GM21381 (cell line): ENCODE results near the gene CALD1.

Experiments
- ATAC-seq: cut with Tn5 transposase; IDR thresholded peaks from one replicate; pipeline ENCODE4 v1.9.1; 2021; ENCODE audit warnings: mild to moderate bottlenecking, moderate library complexity; ENCODE audit not compliant: unreplicated experiment

CALD1 gene

GRCh38 chr7:134920026-134920753, 140.8 kb downstream of the CALD1 start:
- no peak for ATAC-seq

- ATAC-seq: no peak
Measured at GRCh38 chr7:134922720-134923704, 143.6 kb downstream of the CALD1 start.

DNA sequence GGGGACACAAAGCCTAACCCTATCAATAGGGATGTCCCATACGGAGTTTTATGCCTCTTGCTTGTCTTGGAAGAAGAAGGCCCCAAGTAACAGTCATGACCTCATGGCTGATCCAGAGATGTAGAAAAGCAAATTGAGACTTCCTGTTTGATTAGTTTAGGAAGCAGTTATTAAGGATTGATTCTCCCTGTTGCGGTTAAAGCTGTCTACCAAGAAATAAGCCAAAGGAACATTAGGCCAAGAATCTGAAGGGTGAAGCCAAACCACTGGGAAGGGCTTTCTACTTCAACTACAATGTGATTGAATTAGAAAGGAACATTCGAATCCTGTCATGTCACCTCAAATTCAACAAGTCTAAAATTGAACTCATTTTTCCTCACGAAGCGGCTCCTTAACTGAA, 146.3 kb downstream of the CALD1 start:
- no peak for ATAC-seq

DNA sequence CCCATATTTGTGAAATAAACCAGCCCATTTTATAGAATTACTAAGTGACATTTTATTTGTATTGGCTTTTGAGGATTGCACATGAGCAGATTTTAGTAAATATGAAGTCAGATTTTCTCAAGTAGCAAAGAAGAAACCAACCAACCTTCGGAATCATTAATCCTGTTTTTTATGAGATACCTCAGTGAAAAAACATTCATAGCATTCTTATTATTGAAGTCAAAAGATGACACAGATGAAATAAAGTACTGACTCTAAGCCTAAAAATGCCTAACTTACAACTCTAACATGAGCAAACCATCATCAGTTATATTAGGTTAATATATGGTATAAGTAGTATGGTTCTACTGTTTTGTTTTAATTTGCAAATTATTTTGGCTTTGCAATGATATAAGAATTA, 147.0 kb downstream of the CALD1 start:
- no peak for ATAC-seq

- no peak for ATAC-seq
Measured at GRCh38 chr7:134927076-134927475, 147.6 kb downstream of the CALD1 start.

DNA sequence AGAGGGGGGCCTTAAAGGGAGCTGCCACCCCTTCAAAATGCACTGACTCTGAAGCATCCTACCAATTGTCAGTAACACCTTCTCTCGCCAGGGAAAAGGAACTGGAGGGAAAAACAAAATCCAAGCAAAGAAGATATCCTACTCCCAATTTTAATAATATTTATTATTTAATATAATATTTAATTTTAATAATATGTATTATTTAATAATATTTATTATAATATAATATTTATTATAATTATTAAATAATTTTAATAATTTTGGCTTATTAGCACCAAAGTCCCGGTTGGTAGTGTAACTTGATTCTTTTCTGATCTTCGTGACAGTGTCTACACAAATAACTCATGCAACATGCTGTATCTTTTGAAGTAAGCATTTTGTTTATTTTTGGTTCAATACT, 148.3 kb downstream of the CALD1 start:
- no peak for ATAC-seq

- ATAC-seq: no peak
Measured at GRCh38 chr7:134928554-134928953, 149.1 kb downstream of the CALD1 start.

DNA sequence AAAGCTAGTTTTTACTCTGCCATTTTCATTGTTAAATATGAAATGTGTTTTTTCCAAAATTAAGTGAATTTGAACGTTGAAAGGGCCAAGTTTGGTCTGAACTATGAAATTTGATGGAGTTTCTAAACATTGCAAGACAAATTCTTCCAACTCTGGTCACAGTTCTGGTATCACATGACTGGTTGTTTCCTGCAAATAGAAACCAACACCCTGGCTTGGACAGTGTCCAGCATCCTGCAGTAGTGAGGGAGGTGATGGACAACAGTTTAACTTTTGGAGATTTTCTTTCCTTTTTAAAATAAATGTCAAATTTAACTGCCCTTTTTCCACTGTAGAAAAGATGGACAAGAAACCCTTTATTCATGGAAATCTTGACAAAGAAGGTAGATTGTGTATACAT, 152.1 kb downstream of the CALD1 start:
- ATAC-seq: no peak

DNA sequence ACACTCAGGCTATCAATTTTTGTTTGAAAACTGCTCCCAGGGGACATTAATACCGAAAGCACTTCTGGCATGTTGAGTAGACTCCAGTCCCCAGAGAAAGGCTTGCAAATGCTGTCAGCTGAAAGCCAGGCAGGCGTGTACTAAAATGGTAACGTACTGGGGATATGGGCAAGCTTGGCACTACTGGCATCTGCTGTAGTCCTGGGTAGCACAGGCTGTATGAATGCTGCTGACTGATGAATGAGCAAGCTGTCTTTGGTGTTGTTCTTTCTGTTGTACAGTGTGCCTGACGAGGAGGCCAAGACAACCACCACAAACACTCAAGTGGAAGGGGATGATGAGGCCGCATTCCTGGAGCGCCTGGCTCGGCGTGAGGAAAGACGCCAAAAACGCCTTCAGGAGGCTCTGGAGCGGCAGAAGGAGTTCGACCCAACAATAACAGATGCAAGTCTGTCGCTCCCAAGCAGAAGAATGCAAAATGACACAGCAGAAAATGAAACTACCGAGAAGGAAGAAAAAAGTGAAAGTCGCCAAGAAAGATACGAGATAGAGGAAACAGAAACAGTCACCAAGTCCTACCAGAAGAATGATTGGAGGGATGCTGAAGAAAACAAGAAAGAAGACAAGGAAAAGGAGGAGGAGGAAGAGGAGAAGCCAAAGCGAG, 153.4 kb downstream of the CALD1 start:
- no peak for ATAC-seq

DNA sequence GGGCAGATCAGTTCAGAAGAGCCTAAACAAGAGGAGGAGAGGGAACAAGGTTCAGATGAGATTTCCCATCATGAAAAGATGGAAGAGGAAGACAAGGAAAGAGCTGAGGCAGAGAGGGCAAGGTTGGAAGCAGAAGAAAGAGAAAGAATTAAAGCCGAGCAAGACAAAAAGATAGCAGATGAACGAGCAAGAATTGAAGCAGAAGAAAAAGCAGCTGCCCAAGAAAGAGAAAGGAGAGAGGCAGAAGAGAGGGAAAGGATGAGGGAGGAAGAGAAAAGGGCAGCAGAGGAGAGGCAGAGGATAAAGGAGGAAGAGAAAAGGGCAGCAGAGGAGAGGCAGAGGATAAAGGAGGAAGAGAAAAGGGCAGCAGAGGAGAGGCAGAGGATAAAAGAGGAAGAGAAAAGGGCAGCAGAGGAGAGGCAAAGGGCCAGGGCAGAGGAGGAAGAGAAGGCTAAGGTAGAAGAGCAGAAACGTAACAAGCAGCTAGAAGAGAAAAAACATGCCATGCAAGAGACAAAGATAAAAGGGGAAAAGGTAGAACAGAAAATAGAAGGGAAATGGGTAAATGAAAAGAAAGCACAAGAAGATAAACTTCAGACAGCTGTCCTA, 154.1 kb downstream of the CALD1 start:
- ATAC-seq: no peak

GRCh38 chr7:134935701-134936100, 156.3 kb downstream of the CALD1 start:
- ATAC-seq: no peak

- ATAC-seq: no peak
Measured at GRCh38 chr7:134936893-134937510, 157.6 kb downstream of the CALD1 start.

DNA sequence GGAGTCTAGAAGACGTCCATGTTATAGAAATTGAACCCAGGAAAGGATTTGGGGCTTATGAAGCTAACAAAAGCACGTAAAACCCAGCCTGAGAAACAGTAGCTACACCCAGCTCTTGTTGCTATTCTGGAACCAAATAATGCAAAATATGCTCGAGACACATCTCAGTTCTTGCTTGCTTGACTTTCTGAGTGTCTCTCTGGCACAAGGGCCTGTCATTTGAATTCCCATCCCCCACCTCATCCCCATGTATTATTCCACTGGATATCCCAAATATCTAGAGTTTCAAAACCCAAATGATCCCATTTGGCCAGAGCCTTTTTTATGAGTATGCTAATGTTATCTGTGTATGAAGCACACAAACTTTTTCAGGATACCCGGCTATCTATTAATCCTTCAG, 158.7 kb downstream of the CALD1 start:
- ATAC-seq: no peak

- no peak for ATAC-seq
Measured at GRCh38 chr7:134939136-134939535, 159.7 kb downstream of the CALD1 start.

DNA sequence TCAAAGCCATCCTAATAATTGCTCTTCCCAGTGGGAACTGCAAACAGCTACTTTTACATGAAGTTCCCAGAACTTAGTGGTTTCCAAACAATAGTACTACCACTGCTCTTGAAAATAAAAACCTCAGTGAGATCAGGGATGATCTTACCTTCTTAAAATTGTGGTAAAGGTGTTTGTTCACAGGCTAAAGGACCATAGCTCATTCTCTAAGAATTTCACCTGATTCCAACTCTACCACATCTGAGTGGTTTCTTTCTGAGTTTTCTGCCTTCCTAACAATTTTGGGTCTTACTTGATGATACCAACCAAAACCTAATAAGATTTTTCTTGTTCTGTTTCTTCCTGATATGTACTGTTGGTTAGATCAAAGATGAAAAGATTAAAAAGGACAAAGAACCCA, 161.3 kb downstream of the CALD1 start:
- ATAC-seq: no peak

GRCh38 chr7:134941185-134941900, 161.9 kb downstream of the CALD1 start:
- no peak for ATAC-seq

GRCh38 chr7:134941952-134942351, 162.5 kb downstream of the CALD1 start:
- no peak for ATAC-seq

GRCh38 chr7:134942690-134943466, 163.4 kb downstream of the CALD1 start:
- no peak for ATAC-seq

DNA sequence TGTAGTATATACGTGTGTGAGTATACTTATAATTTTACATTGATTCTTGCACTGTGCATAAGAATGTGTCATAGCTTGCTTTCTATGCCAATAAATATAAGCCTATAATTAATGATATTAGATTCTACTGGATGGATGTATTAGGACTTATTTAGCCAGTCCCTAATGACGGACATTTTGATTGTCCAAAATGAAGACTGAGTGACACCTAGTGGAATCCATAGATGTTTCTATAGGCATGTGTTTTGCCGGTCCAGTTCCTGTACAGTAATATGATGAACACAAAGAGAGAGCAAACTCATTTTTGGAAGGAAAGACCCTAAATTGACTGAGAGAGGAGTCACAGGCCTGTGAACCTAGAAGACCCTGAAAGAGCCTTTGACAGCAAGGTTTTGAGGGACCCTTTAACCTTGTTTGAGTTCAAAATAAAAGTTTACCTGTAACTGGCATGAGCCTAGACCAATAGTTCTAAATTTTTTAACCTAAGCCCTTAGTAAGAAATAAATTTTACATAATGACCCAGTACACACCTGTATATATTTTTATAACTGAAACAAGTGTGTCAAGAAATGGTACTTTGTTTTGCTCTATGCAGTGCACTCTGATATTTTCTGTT, 164.5 kb downstream of the CALD1 start:
- peak; percentile 72 for ATAC-seq
